IMR-90 (cell line): ENCODE data around the gene FBXL14. TPM values are rescaled to one million over a fixed set of nuclear protein-coding genes. Genes with fewer than 3 reads are reported as not detected.
A peak's percentile ranks its signal among the peaks of the same experiment; 100 is the strongest.

Experiments
- ATAC-seq: fragments of 200-7000 bp; cut with Tn5 transposase; 2 replicates; pipeline ENCODE4 v1.9.1; 2020; ENCODE audit warnings: low read depth, mild to moderate bottlenecking, moderate library complexity
- BruUV-seq: library from RNA; stranded (reverse); fragments of 400-500 nt; replicated peaks from 2 replicates; lab custom pipeline; 2021; lab: Mats Ljungman, UMichigan
- CTCF ChIA-PET: fragments of 300-600 bp; formaldehyde crosslinking; extraction: SDS; loops from one replicate; lab custom pipeline; 2021; ENCODE audit warnings: antibody characterized with exemption; lab: Yijun Ruan, JAX
- POLR2A ChIA-PET: fragments of 300-600 bp; sonication (Branson Sonifier 250); formaldehyde crosslinking; loops from one replicate; lab custom pipeline; 2022; ENCODE audit warnings: antibody characterized with exemption; ENCODE audit not compliant: unreplicated experiment; lab: Charles Lee
- DNase-seq: peaks from one replicate; pipeline ENCODE4 v3.0.0; 2013
- H2AFZ ChIP-seq: replicated peaks from 2 replicates; pipeline ENCODE3; 2013; ENCODE audit warnings: low read length, mild to moderate bottlenecking; ENCODE audit not compliant: poor library complexity
- H2AK5ac ChIP-seq: 2 replicates; pipeline ENCODE4 v1.6.1; 2013; ENCODE audit warnings: low read depth, low read length, inconsistent platforms
- H2AK9ac ChIP-seq: replicated peaks from 2 replicates; pipeline ENCODE3; 2013; ENCODE audit warnings: mild to moderate bottlenecking, low read depth, low read length, moderate library complexity; ENCODE audit not compliant: poor library complexity
- H2BK120ac ChIP-seq: 2 replicates; pipeline ENCODE4 v1.6.1; 2013; ENCODE audit warnings: low read depth, low read length, inconsistent platforms
- H2BK15ac ChIP-seq: 3 replicates; pipeline ENCODE4 v1.6.1; 2013; ENCODE audit warnings: low read depth, low read length, inconsistent platforms
- H2BK20ac ChIP-seq: 2 replicates; pipeline ENCODE4 v1.6.1; 2013; ENCODE audit warnings: low read depth, mild to moderate bottlenecking, inconsistent platforms, low read length, moderate library complexity
- H2BK5ac ChIP-seq: 2 replicates; pipeline ENCODE4 v1.6.1; 2013; ENCODE audit warnings: mild to moderate bottlenecking, low read depth, low read length, inconsistent platforms; ENCODE audit not compliant: poor library complexity, severe bottlenecking
- H3K14ac ChIP-seq: replicated peaks from 2 replicates; pipeline ENCODE4 v1.6.1; 2013; ENCODE audit warnings: low read depth, low read length, inconsistent platforms
- H3K18ac ChIP-seq: 2 replicates; pipeline ENCODE4 v1.6.1; 2013; ENCODE audit warnings: low read depth, low read length, control low read depth
- H3K23ac ChIP-seq: 2 replicates; pipeline ENCODE4 v1.6.1; 2013; ENCODE audit warnings: low read depth, low read length, inconsistent platforms
- H3K27ac ChIP-seq: 2 replicates; pipeline ENCODE4 v1.5.1; 2013; ENCODE audit warnings: mild to moderate bottlenecking, control low read depth, low read length; ENCODE audit not compliant: insufficient read depth
- H3K27me3 ChIP-seq: 2 replicates; pipeline ENCODE4 v1.6.1; 2013; ENCODE audit warnings: low read length; ENCODE audit not compliant: control insufficient read depth, insufficient read depth
- H3K36me3 ChIP-seq: 2 replicates; pipeline ENCODE4 v1.6.1; 2013; ENCODE audit warnings: low read length, mixed read lengths; ENCODE audit not compliant: control insufficient read depth, insufficient read depth
- H3K4ac ChIP-seq: 2 replicates; pipeline ENCODE4 v1.6.1; 2013; ENCODE audit warnings: low read depth, low read length, inconsistent platforms
- H3K4me1 ChIP-seq: 2 replicates; pipeline ENCODE4 v1.6.1; 2013; ENCODE audit warnings: low read length, mixed read lengths; ENCODE audit not compliant: control insufficient read depth, insufficient read depth
- H3K4me2 ChIP-seq: 2 replicates; pipeline ENCODE4 v1.6.1; 2013; ENCODE audit warnings: low read depth, mild to moderate bottlenecking, control low read depth, low read length, moderate library complexity
- H3K4me3 ChIP-seq: 2 replicates; pipeline ENCODE4 v1.5.1; 2013; ENCODE audit warnings: low read depth, mild to moderate bottlenecking, control low read depth, low read length, moderate library complexity; ENCODE audit not compliant: insufficient read depth
- H3K56ac ChIP-seq: 2 replicates; pipeline ENCODE4 v1.6.1; 2013; ENCODE audit warnings: low read length, inconsistent platforms; ENCODE audit not compliant: insufficient read depth; ENCODE audit errors: extremely low read depth
- H3K79me1 ChIP-seq, 2 experiments: 2 replicates each; pipeline ENCODE4 v1.6.1; 2013; ENCODE audit warnings: low read length in 2 of 2, inconsistent platforms in 1 of 2, low read depth in 1 of 2
- H3K9ac ChIP-seq: 2 replicates; pipeline ENCODE4 v1.6.1; 2013; ENCODE audit warnings: low read depth, low read length, control low read depth
- H3K9me1 ChIP-seq: 2 replicates; pipeline ENCODE4 v1.6.1; 2013; ENCODE audit warnings: low read length, inconsistent platforms; ENCODE audit not compliant: insufficient read depth
- H3K9me3 ChIP-seq: 2 replicates; pipeline ENCODE4 v1.6.1; 2013; ENCODE audit warnings: low read length; ENCODE audit not compliant: control insufficient read depth, insufficient read depth
- H4K20me1 ChIP-seq: 2 replicates; pipeline ENCODE4 v1.6.1; 2013; ENCODE audit warnings: low read length, inconsistent platforms; ENCODE audit not compliant: insufficient read depth
- H4K5ac ChIP-seq: 2 replicates; pipeline ENCODE4 v1.6.1; 2013; ENCODE audit warnings: mild to moderate bottlenecking, low read depth, low read length, control low read depth
- H4K8ac ChIP-seq, 2 experiments: 2 replicates each; pipeline ENCODE4 v1.6.1; 2013; ENCODE audit warnings: low read depth in 2 of 2, low read length in 2 of 2, control low read depth in 1 of 2, inconsistent platforms in 1 of 2
- H4K91ac ChIP-seq: 2 replicates; pipeline ENCODE4 v1.6.1; 2013; ENCODE audit warnings: low read depth, low read length, inconsistent platforms; ENCODE audit not compliant: insufficient read depth
- CEBPB ChIP-seq: IDR thresholded peaks from 2 replicates; pipeline ENCODE4 v1.6.1; 2012; ENCODE audit warnings: low read depth, low read length, improper control_type of control experiment
- RAD21 ChIP-seq: IDR thresholded peaks from 2 replicates; pipeline ENCODE4 v1.6.1; 2012; ENCODE audit warnings: low read length, improper control_type of control experiment
- WGBS, 2 experiments: methylation state at CpG; one replicate each; pipeline versions ENCODE4 v1.1.5 to v1.1.7; 2013; ENCODE audit warnings: missing lambda C conversion rate in 2 of 2; ENCODE audit not compliant: insufficient read length in 1 of 2; ENCODE audit errors: extremely low coverage in 2 of 2; 5-methylcytosine and 5-hydroxymethylcytosine counted together
- dilution Hi-C: fragments of 300-500 bp; cut with HindIII; formaldehyde crosslinking; loops from one replicate; pipeline ENCODE4 v1.14.3; 2018; ENCODE audit warnings: low sequenced_read_pairs; ENCODE audit not compliant: unreplicated experiment
- in situ Hi-C: fragments of 300-500 bp; cut with MboI; formaldehyde crosslinking; loops from 3 replicates; pipeline ENCODE4 v1.14.3; 2019; ENCODE audit warnings: low sequenced_read_pairs, inconsistent platforms, mixed read lengths
- intact Hi-C: fragments of 100-400 bp; cut with micrococcal nuclease; formaldehyde crosslinking; loops from 2 replicates; pipeline ENCODE4 v1.10.0; 2022
- polyA plus RNA-seq, 3 experiments: library from polyadenylated mRNA; depleted of rRNA; stranded (reverse); fragments of >200 nt; gene quantifications; 2 replicates each; pipeline ENCODE4 v1.2.3, GENCODE V29; 2012; ENCODE audit warnings: low replicate concordance in 1 of 3
- total RNA-seq: library from RNA; depleted of rRNA; stranded (reverse); fragments of >200 nt; gene quantifications from 2 replicates; pipeline ENCODE4 v1.2.3, GENCODE V29; 2012

Gene FBXL14
- total and polyA plus RNA-seq, 2 of the 4 experiments (the other 2 are of a cell fraction) = 4.7 to 7.3 TPM

DNA sequence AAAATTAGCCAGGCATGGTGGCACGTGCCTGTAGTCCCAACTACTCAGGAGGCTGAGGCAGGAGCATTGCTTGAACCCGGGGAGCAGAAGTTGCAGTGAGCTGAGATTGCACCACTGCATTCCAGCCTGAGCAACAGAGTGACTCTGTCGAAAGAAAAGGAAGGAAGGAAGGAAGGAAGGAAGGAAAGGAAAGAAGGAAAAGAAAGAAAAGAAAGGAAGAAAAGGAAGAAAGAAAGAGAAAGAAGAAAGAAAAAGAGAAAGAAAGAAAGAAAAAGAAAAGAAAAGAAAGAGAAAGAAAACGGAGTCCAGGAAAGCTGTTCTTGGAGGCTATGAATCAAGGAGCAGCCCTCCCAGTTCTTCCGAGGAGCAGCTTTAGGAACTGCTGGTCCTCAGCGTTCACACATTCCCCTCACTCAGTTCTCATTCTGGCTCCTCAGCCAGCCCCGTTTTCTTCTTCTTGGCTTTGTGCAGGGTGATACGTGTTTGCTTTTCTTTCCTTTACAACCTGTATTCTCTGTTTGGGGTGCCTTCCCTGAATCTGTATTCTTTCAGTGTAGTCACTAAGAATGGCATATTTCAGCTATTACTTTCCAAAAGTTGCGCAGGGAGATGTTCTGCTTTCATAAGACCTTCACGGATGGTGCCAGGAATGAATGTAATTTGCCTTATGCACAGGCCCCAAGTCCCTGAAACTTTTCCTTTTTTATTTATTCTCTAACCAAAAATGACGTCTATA lies 12.2 kb downstream of the FBXL14 start:
- dilution Hi-C loops (no loop called here), in situ Hi-C loops (loop anchor here (10.0 to 25.0 kb wide), 2 partner anchors 670 to 1007 kb away; no protein-coding TSS in a partner anchor), intact Hi-C loops (loop anchor here (2.0 to 10.0 kb wide), 4 partner anchors 375 to 830 kb away; partner anchors contain the start of genes ERC1, RAD52 and WNK1)
- no peak overlapping the region; the same call in 1 of the 2 replicates for H2BK20ac ChIP-seq
- WGBS, 2 experiments = 86% methylated on average over 1 of the region's 11 CpGs; no CpG with 5 or more reads in 1 of the 2 experiments
- no peaks in the 10 kb centered on the region for H3K27me3 ChIP-seq
- peak overlapping the region; percentile 25 for H4K91ac ChIP-seq
- H3K18ac ChIP-seq = no peak overlapping the region
- H2BK5ac ChIP-seq = no peak overlapping the region
- peak overlapping the region; percentile 20; the same call in 1 of the 2 replicates for H3K14ac ChIP-seq
- ATAC-seq (no peak), DNase-seq (peak; percentile 58)
- peaks cover 8% of the 10 kb centered on the region; the same call in 1 of the 2 replicates for H4K20me1 ChIP-seq
- peaks cover 17 to 70% of the 10 kb centered on the region in 2 experiments for H3K79me1 ChIP-seq
- H3K9me3 ChIP-seq = no peaks in the 10 kb centered on the region
- ChIA-PET POLR2A (interaction anchor here (0.6 kb wide), 1 partner anchor 108 kb away, joined by 3 read pairs; no protein-coding TSS in a partner anchor), CTCF (interaction anchor here (0.7 to 3.7 kb wide), 3 partner anchors 27 to 464 kb away, joined by 3 to 36 read pairs (median 3); no protein-coding TSS in a partner anchor)
- H3K4ac ChIP-seq = peak overlapping the region; percentile 3; the same call in 1 of the 2 replicates
- TF ChIP-seq CEBPB (peak; percentile 67), RAD21 (no peak)
- H2AK5ac ChIP-seq = 0 out of 2 replicates have a peak overlapping the region, but pooled peaks have one; percentile 70
- H4K8ac ChIP-seq = peak overlapping the region in 1 of 2 experiments; percentile 45; a peak in 1 of 4 replicates
- H2AK9ac ChIP-seq = no peak overlapping the region
- H3K27ac ChIP-seq = no peak overlapping the region
- peaks cover 19% of the 10 kb centered on the region for H3K4me1 ChIP-seq
- H3K9me1 ChIP-seq = peaks cover 18% of the 10 kb centered on the region
- no peak overlapping the region for H4K5ac ChIP-seq
- no peak overlapping the region for H3K9ac ChIP-seq
- H3K36me3 ChIP-seq = peaks cover 2% of the 10 kb centered on the region
- H3K4me3 ChIP-seq = no peak overlapping the region
- peak overlapping the region; percentile 79 for H3K23ac ChIP-seq
- H3K4me2 ChIP-seq = no peak overlapping the region
- H2AFZ ChIP-seq = no peak overlapping the region
- peak overlapping the region; percentile 39; the same call in 1 of the 2 replicates for H2BK120ac ChIP-seq
- no peak overlapping the region for H3K56ac ChIP-seq
- no TSS peak for BruUV-seq
- H2BK15ac ChIP-seq = peak overlapping the region; percentile 19; the same call in 1 of the 3 replicates
